Peyer's patch (tissue), 4 donors: ENCODE measurements around the gene KLLN.

ENCODE experiments used
- POLR2A ChIP-seq, 2 donors: fragments of 450-650 bp; IDR thresholded peaks; one replicate each; pipeline ENCODE4 v1.5.1; 2017; ENCODE audit warnings: antibody characterized with exemption in 2 of 2, mild to moderate bottlenecking in 2 of 2, moderate library complexity in 2 of 2
- TF ChIP-seq, protein P1 (sequence below), 6 experiments: fragments of 450-650 bp in 4 of 6; fragments of 200-600 bp in 2 of 6; sonication (generic) in 1 of 6; IDR thresholded peaks; one replicate each; pipeline ENCODE4 v1.5.1; 2017 to 2019; ENCODE audit warnings: antibody characterized with exemption in 6 of 6, mild to moderate bottlenecking in 3 of 6, moderate library complexity in 1 of 6

DNA sequence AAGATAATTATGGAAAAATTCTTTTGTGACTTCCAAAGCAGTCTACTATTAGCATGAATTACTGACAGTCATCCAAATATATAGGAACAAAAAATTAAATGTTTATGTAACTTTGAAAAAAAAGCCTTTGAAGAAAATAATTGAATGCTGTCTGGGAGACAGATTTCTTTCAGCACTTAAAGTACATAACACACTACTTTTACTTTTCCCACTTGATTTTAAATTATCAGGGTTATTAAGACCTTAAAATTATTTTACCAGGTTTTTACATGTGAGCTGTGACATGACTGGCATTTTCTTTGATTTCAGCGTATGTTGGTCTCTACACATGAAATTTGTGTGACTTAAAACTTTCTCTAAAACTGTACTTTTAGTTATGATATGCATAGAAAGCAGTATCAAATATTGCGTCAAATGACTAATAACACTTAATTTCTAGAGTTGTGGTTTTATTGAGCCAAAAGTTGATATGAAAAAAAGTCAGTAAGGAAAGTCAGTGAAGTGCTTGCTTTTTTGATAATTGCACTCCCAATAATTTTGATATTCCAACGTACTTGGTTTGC is 3.2 kb upstream of the KLLN start:
- TF ChIP-seq, protein P1, sequence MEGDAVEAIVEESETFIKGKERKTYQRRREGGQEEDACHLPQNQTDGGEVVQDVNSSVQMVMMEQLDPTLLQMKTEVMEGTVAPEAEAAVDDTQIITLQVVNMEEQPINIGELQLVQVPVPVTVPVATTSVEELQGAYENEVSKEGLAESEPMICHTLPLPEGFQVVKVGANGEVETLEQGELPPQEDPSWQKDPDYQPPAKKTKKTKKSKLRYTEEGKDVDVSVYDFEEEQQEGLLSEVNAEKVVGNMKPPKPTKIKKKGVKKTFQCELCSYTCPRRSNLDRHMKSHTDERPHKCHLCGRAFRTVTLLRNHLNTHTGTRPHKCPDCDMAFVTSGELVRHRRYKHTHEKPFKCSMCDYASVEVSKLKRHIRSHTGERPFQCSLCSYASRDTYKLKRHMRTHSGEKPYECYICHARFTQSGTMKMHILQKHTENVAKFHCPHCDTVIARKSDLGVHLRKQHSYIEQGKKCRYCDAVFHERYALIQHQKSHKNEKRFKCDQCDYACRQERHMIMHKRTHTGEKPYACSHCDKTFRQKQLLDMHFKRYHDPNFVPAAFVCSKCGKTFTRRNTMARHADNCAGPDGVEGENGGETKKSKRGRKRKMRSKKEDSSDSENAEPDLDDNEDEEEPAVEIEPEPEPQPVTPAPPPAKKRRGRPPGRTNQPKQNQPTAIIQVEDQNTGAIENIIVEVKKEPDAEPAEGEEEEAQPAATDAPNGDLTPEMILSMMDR (IDR thresholded peaks at IDR 0.05), result no peak
- TF ChIP-seq POLR2A (IDR thresholded peaks at IDR 0.05), result no peak
